CD1c-positive myeloid dendritic cell (primary cell): Measurements from ENCODE around the gene MCRIP2.
A peak's percentile ranks its signal among the peaks of the same experiment; 100 is the strongest.
"Not testable (repeated sequence)": the region's sequence is repeated elsewhere in the genome, so short reads cannot be mapped to it uniquely, and the experiment has no call there.

Experiments used
- DNase-seq: peaks from one replicate; pipeline ENCODE4 v3.0.0-alpha.2; 2016; ENCODE audit errors: extremely low spot score

Gene MCRIP2

GRCh38 chr16:680967-681745 lies 39.5 kb downstream of the MCRIP2 start:
- peak; percentile 45 for DNase-seq

GRCh38 chr16:681746-682427 lies 40.3 kb downstream of the MCRIP2 start:
- no peak for DNase-seq

- DNase-seq = no peak
Measured at GRCh38 chr16:682493-683395, 41.1 kb downstream of the MCRIP2 start.

- no peak for DNase-seq
Measured at GRCh38 chr16:683396-684070, 41.9 kb downstream of the MCRIP2 start.

GRCh38 chr16:684071-684794 lies 42.6 kb downstream of the MCRIP2 start, which contains the start of gene JMJD8:
Gene JMJD8, minus strand, starts transcription at chr16:684334. Its CDS starts 15 bp downstream, at chr16:684319.
- peak; percentile 98 for DNase-seq

GRCh38 chr16:684961-685696 lies 43.5 kb downstream of the MCRIP2 start:
- DNase-seq = no peak

- peak; percentile 32 for DNase-seq
Measured at GRCh38 chr16:685967-686366, 44.3 kb downstream of the MCRIP2 start.

GRCh38 chr16:686459-687260 lies 45.0 kb downstream of the MCRIP2 start:
- DNase-seq = no peak

GRCh38 chr16:687499-687898 lies 45.9 kb downstream of the MCRIP2 start:
- DNase-seq = no peak

GRCh38 chr16:689175-689897 lies 47.7 kb downstream of the MCRIP2 start:
- DNase-seq = no peak

GRCh38 chr16:691242-691641 lies 49.6 kb downstream of the MCRIP2 start:
- not testable (repeated sequence) for DNase-seq

GRCh38 chr16:692356-693108 lies 50.9 kb downstream of the MCRIP2 start:
- DNase-seq = no peak

GRCh38 chr16:693364-693763 lies 51.7 kb downstream of the MCRIP2 start:
- DNase-seq = no peak

GRCh38 chr16:693766-694165 lies 52.1 kb downstream of the MCRIP2 start:
- no peak for DNase-seq

- DNase-seq = no peak
Measured at GRCh38 chr16:694187-694862, 52.7 kb downstream of the MCRIP2 start.

- no peak for DNase-seq
Measured at GRCh38 chr16:694863-695354, 53.3 kb downstream of the MCRIP2 start.
